Retinal pigment epithelial cell (primary cell): Measurements from ENCODE around the gene RASSF5.
A peak's percentile ranks its signal among the peaks of the same experiment; 100 is the strongest.

Experiments used
- DNase-seq: peaks from one replicate; pipeline ENCODE4 v3.0.0-alpha.2; 2010; ENCODE audit warnings: low read depth
- H3K4me3 ChIP-seq: 2 replicates; pipeline ENCODE4 v1.5.1; 2011; ENCODE audit warnings: mild to moderate bottlenecking, low read length, control low read depth, moderate library complexity
- TF ChIP-seq, protein P1 (sequence below): conservative IDR thresholded peaks from 2 replicates; pipeline ENCODE4 v1.5.1; 2011; ENCODE audit warnings: low read depth, low read length, control low read depth, inconsistent platforms

The RASSF5 gene

DNA sequence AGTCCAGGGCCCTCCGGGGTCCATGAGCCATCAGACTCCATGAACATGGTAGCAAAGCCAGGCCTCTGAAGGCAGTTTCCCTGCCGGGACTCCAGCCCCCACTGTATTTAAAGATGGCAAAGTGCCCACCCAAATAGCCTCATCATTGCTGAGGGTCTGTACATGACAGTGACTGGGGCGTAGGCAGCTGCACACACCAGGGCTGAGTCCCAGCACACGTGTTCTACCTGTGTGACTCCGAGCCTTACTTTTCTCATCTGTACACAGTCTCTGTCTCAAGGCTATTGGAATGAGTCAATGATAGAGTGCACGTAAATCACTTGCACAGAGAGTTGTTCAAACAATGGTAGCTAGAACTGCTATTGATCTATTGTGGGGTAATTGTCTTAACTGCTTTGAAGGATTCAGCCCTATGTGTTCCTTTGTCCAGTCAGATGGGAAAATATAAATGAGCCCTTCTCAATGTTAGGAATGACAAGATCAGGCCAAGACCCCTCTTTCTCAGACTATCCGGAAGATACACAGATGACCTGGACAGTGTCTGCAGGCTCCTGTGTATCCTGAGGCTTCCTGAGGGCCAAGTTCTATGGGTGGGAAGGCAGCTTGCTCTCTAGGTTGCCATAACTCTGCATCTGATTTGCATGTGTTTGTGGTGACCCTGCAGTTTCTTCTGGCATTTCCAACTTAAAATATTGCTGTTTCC is 48.9 kb downstream of the RASSF5 start:
- H3K4me3 ChIP-seq = no peak overlapping the region
- no peak for DNase-seq
- TF ChIP-seq, protein P1, sequence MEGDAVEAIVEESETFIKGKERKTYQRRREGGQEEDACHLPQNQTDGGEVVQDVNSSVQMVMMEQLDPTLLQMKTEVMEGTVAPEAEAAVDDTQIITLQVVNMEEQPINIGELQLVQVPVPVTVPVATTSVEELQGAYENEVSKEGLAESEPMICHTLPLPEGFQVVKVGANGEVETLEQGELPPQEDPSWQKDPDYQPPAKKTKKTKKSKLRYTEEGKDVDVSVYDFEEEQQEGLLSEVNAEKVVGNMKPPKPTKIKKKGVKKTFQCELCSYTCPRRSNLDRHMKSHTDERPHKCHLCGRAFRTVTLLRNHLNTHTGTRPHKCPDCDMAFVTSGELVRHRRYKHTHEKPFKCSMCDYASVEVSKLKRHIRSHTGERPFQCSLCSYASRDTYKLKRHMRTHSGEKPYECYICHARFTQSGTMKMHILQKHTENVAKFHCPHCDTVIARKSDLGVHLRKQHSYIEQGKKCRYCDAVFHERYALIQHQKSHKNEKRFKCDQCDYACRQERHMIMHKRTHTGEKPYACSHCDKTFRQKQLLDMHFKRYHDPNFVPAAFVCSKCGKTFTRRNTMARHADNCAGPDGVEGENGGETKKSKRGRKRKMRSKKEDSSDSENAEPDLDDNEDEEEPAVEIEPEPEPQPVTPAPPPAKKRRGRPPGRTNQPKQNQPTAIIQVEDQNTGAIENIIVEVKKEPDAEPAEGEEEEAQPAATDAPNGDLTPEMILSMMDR = no peak

DNA sequence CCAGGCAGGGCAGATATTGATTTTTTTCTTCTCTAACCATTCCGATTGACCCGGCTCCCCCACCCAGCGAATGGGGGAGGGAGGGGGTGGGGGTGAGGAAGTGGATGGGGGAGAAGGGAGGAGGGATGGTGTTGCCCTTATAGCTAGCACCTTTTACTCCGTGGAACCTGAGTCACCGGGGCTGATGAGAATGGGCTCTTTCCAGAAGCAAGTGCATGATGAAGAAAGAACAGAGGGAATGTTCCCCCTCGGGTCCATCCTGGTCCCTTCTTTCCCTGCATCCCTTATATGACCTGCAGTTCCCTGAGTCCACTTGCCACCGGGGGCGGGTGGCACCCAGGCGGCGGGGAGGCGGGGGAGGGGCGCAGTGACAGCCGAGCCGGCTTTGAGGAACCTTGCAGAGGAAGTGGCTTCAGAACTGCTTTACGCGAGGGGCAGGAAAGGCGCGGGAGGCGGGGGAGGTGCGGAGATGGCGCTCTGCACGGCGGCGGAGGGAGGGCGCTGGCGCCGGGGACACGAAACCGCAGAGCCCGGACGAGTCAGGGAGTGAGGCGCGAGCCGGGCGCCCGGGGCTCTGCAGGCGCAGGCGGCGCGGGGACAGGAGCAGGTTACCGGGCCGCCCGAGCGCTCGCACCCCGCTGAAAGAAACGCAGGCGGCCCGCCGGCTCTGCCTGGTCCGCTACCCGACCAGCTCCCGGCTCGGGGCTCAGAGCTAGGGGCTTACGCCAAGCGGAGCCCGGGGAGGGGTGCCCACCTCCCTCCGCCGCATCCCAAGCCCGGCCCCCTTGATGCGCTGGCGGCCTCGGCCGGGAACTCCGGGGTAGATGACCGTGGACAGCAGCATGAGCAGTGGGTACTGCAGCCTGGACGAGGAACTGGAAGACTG is 49.7 kb downstream of the RASSF5 start:
- TF ChIP-seq, protein P1 = no peak
- no peak for DNase-seq
- H3K4me3 ChIP-seq = peak overlapping the region; percentile 51

DNA sequence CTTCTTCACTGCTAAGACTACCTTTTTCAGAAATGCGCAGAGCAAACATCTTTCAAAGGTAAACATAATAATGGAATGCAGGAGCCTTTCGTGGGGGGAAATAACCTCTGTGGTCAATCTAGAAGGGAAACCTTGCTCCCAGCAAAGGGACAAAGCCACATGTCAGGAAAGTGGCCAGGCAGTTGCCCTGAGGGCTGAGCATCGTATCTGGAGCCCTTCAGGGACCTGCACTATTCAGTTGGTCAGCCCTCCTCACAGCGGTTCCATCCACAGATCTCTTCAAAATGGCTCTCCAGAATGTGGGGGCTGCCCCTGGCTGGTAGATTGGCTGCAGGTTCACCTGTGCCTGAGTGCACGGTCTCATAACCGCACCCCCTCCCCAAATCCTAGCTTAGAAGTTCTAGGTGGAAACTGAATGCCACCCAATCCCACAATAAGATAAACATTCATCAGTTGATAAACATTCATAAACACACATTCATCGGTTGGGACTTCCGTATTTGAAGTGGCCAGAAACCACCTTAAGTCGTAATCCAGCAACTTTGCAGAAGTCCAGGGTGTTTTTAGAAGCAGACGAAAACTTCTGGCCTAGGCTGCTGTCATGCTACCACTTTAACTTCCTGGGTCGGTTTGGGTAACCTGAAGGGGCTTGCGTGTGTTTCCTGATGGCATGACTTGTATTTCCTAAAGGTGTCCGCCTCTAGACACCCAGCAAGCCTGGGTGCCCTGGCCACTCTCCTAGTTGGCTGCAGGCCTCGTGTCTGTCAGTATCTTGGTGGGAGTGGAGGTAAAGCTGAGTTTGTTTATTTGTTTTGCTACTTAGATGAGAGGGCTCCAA is 50.5 kb downstream of the RASSF5 start:
- peak overlapping the region; percentile 51 for H3K4me3 ChIP-seq
- TF ChIP-seq, protein P1 = no peak
- DNase-seq = no peak

DNA sequence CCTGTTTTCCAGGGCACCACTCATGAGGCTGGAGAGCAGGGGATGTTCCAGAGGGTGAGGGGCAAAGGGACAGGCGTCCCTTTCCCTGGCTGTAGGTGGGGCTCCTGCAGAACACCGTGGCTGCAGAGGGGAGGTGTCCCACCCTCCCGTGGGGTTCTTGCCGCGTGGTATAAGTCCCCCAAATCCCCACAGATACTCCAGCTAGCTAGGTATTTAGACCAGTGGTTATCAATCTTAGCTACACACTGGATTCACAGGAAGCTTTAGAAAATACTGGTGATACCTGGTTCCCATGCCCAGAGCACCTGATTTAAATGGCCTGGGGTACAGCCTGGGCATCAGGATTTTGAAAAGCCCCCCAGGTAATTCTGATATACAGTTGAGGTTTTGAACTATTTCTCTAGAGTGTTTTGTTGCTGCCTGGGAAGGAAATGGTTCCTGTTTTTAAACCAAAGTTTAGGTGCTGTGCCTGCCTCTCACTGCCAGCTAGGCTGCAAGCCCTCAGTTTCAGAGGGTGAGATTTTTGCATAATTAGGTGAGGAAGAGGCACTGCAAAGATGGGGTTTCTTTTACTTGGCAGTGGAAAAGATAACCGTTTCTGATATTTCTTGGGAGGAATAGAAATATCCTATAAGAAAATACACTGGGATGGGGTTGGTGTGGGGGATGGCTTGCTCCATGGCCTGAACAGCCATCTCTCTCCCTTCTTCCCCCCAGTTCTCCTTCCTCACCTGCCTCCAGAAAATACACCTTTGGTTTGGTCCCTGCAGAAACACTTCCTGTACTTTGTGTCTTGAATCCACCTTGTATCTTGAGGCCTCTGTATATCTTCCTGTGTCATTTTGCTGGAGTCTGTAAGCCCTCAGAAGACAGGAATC is 51.7 kb downstream of the RASSF5 start:
- no peak overlapping the region for H3K4me3 ChIP-seq
- DNase-seq = no peak
- TF ChIP-seq, protein P1 = no peak

DNA sequence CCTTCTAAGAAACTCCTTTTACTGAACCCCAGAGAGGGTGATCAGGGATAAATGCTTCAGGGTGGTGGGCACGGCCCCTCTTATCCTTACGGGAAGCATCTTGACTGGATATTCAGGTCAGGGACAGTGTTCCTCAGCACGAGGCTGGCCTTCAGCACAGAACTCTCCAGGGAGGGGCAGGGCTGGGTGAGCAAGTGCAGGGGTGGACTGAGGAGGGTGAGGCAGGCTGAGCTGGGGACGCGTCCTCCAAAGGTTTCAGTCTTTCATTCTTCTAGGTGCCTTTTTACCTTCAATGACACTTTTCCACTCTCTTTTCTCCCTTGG is 52.3 kb downstream of the RASSF5 start:
- H3K4me3 ChIP-seq = no peak overlapping the region
- TF ChIP-seq, protein P1 = no peak

DNA sequence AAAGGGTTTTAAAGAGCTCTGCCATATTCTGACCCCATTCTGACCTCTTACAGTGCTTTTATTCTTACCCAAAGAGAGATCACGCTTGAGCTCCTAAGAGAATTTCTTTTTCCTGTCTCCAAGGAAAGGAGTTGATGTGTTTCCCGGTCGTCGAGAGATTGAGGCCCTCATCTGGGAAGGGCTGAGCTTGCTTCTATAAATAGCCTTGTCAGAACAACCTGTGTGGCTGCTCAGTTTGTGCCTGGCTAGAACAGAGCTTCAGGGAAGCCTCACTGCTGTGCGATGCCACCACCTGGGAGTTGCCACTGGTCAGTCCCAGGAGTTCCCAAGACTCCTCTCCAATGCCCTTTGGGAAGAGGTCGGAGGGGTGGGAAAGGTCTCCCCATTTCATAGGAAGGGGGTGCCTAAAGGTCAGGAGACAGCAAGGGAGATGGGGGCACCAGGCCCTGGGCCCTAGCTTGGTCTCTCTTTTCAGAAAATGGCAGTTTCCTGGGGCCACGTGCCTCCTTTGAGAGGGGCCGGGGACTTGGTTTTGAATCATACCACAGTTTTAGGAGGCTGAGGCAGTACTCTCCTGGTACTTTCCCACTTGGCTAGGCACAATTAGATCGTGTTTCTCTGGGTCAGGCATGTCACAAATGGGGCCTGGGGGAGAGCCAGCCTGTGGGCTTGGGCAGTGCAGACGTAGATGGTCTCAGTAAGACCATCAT is 52.8 kb downstream of the RASSF5 start:
- TF ChIP-seq, protein P1 = no peak
- peak; percentile 35 for DNase-seq
- no peak overlapping the region for H3K4me3 ChIP-seq

More for the DNA sequence above, 52.3 kb downstream of the RASSF5 start:
- DNase-seq = no peak
